ENCODE data around the gene DNAAF5.

DNA sequence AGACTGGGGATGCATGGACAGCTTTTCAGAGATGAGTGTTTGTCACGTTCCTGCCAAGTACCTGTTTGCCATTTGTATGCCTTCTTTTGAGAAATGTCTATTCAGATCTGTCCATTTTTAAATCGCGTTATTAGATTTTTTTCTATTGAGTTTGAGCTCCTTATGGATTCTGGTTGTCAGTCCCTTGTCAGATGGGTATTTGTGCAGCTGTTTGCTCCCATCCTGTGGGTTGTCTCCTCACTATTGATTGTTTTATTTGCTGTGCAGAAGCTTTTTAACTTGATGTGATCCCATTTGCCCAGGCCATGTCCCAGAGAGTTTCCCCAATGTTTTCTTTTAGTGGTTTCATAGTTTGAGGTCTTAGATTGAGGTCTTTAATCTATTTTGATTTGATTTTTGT lies 6.1 kb downstream of the DNAAF5 start:
- TF ChIP-seq, protein P1, sequence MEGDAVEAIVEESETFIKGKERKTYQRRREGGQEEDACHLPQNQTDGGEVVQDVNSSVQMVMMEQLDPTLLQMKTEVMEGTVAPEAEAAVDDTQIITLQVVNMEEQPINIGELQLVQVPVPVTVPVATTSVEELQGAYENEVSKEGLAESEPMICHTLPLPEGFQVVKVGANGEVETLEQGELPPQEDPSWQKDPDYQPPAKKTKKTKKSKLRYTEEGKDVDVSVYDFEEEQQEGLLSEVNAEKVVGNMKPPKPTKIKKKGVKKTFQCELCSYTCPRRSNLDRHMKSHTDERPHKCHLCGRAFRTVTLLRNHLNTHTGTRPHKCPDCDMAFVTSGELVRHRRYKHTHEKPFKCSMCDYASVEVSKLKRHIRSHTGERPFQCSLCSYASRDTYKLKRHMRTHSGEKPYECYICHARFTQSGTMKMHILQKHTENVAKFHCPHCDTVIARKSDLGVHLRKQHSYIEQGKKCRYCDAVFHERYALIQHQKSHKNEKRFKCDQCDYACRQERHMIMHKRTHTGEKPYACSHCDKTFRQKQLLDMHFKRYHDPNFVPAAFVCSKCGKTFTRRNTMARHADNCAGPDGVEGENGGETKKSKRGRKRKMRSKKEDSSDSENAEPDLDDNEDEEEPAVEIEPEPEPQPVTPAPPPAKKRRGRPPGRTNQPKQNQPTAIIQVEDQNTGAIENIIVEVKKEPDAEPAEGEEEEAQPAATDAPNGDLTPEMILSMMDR (IDR thresholded peaks at IDR 0.05; ENCODE audit: poor library complexity): no peak
- TF ChIP-seq EZH2 (IDR thresholded peaks at IDR 0.05; ENCODE audit: borderline replicate concordance): no peak
